Esophagus muscularis mucosa (tissue), 4 donors: Measurements from ENCODE around the gene MOB4. TPM values are rescaled to one million over a fixed set of nuclear protein-coding genes. Genes with fewer than 3 reads are reported as not detected.

Experiments used
- DNase-seq: peaks from one replicate; pipeline ENCODE4 v3.0.0-alpha.2; 2017; ENCODE audit errors: extremely low spot score
- H3K27ac ChIP-seq, 4 donors: fragments of 200-600 bp; sonication (generic); replicated peaks in 1 of 4; 1 replicate in 3 of 4; 2 replicates in 1 of 4; pipeline ENCODE4 v1.5.1; 2016 to 2019; ENCODE audit warnings: mild to moderate bottlenecking in 1 of 4
- H3K27me3 ChIP-seq, 4 donors: fragments of 200-600 bp; sonication (generic); one replicate each; pipeline versions ENCODE4 v1.5.1 to v1.6.0; 2016 to 2019
- H3K36me3 ChIP-seq, 4 donors: fragments of 200-600 bp; sonication (generic); one replicate each; pipeline ENCODE4 v1.5.1; 2016 to 2019
- H3K4me1 ChIP-seq, 4 donors: fragments of 200-600 bp; sonication (generic); one replicate each; pipeline ENCODE4 v1.5.1; 2016 to 2019
- H3K4me3 ChIP-seq, 4 donors: fragments of 200-600 bp; sonication (generic); 1 replicate in 2 of 4; 2 replicates in 2 of 4; pipeline ENCODE4 v1.5.1; 2016 to 2019; ENCODE audit warnings: mild to moderate bottlenecking in 4 of 4, moderate library complexity in 1 of 4
- H3K9me3 ChIP-seq, 4 donors: fragments of 200-600 bp; sonication (generic); 1 replicate in 3 of 4; 2 replicates in 1 of 4; pipeline ENCODE4 v1.5.1; 2016 to 2019
- EP300 ChIP-seq: sonication (generic); formaldehyde crosslinking; IDR thresholded peaks from one replicate; pipeline ENCODE4 v1.6.1; 2017; ENCODE audit warnings: antibody characterized with exemption
- POLR2A ChIP-seq: fragments of 450-650 bp; IDR thresholded peaks from one replicate; pipeline ENCODE4 v1.6.1; 2017; ENCODE audit warnings: antibody characterized with exemption, moderate library complexity, mild to moderate bottlenecking, low read depth
- POLR2AphosphoS5 ChIP-seq, 2 donors: sonication (generic); formaldehyde crosslinking; IDR thresholded peaks; one replicate each; pipeline ENCODE4 v1.6.1; 2017; ENCODE audit warnings: antibody characterized with exemption in 2 of 2
- WGBS: methylation state at CpG from one replicate; pipeline ENCODE4 v1.1.5; 2018; 5-methylcytosine and 5-hydroxymethylcytosine counted together
- intact Hi-C: fragments of 100-400 bp; cut with DNase I; formaldehyde crosslinking; loops from one replicate; pipeline ENCODE4 v1.15.1; 2023
- small RNA-seq, 3 donors: library from RNA; depleted of rRNA; stranded (forward); fragments of <200 nt; gene quantifications; one replicate each; pipeline ENCODE3, GENCODE V24; 2016
- total RNA-seq, 4 donors: library from RNA; depleted of rRNA; stranded (reverse); fragments of >200 nt; gene quantifications; one replicate each; pipeline versions ENCODE4 v1.1.0 to v1.2.1, GENCODE V29; 2016
- TF ChIP-seq, protein P1 (sequence below), 3 experiments: fragments of 200-600 bp in 2 of 3; fragments of 450-650 bp in 1 of 3; sonication (generic) in 2 of 3; IDR thresholded peaks; one replicate each; pipeline ENCODE4 v1.5.1; 2017 to 2019; ENCODE audit warnings: antibody characterized with exemption in 3 of 3, mild to moderate bottlenecking in 2 of 3, moderate library complexity in 1 of 3

Gene MOB4
- total RNA-seq, 4 donors from 2014 or later, result 26.7 to 43.5 (median 39.3) TPM

DNA sequence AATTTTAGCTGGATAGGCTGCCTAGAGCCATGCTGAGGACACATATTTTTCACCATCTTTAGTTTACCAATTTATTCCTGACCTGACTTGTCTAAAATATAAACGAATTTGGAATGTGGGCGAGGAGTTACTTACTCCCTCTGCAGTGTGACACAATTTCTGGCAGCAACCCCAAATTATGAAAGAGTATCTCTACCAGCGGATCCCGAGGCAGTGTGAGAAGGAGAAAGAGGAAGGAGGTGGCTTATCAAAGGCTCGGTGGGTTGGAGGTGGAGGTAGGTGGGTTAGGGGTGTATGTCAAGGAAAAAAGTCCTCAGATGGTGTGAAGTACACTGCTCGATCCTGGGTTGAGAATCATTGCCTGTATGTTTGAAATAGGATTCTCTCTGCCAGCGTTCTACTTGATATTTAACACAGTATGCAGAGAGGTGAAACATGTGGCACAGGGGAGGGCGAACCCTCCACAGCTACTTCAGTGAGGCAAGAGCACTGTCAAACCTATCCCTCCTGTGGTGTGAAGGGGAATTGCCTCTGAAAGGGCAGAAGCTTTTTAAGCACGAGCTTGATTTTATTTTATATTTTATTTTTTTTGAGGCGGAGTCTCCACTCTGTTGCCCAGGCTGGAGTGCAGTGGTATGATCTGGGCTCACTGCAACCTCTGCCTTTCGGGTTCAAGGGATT, 83.6 kb downstream of the MOB4 start:
- Histone ChIP-seq H3K9me3 (no peaks in the 10 kb centered on the region), H3K4me3 (no peak overlapping the region), H3K27ac (no peak overlapping the region), H3K36me3 (no peaks in the 10 kb centered on the region), H3K27me3 (no peaks in the 10 kb centered on the region), H3K4me1 (peaks cover 0 to 9% (median 3%) of the 10 kb centered on the region in 4 donors)
- no peak for TF ChIP-seq POLR2AphosphoS5 (IDR thresholded peaks at IDR 0.05)
- TF ChIP-seq, protein P1, sequence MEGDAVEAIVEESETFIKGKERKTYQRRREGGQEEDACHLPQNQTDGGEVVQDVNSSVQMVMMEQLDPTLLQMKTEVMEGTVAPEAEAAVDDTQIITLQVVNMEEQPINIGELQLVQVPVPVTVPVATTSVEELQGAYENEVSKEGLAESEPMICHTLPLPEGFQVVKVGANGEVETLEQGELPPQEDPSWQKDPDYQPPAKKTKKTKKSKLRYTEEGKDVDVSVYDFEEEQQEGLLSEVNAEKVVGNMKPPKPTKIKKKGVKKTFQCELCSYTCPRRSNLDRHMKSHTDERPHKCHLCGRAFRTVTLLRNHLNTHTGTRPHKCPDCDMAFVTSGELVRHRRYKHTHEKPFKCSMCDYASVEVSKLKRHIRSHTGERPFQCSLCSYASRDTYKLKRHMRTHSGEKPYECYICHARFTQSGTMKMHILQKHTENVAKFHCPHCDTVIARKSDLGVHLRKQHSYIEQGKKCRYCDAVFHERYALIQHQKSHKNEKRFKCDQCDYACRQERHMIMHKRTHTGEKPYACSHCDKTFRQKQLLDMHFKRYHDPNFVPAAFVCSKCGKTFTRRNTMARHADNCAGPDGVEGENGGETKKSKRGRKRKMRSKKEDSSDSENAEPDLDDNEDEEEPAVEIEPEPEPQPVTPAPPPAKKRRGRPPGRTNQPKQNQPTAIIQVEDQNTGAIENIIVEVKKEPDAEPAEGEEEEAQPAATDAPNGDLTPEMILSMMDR (IDR thresholded peaks at IDR 0.05), result peak in 1 of 3 experiments; percentile 45
- 49% methylated on average over 11 of the region's 11 CpGs for WGBS
- no peak for DNase-seq
- intact Hi-C loops, result no loop called here

DNA sequence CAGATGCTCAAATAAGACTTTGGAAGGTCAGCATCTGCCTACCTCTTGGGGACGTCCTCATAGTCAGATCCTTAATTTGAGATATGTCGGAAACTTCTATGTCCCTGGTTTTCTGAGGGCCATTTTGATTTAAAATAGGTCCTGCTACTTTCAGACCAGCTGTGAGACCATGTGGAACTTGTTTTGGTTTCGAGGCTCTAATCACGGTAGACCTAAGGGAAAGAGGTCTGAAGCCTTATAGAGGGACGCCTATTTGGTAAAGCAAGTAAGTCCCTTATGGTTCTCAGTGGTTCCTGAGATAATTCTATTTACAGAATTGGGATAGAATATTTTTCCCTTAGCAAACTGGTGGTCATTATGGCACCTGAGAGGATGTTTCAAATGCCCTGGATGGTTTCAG, 84.4 kb downstream of the MOB4 start:
- H3K4me1 ChIP-seq, result peaks cover 0 to 9% (median 3%) of the 10 kb centered on the region in 4 donors
- intact Hi-C loops, result no loop called here
- 95% methylated on average over 5 of the region's 5 CpGs for WGBS
- H3K4me3 ChIP-seq, result no peak overlapping the region
- DNase-seq, result no peak
- no peaks in the 10 kb centered on the region for H3K9me3 ChIP-seq
- TF ChIP-seq POLR2A, result no peak
- no peak for TF ChIP-seq POLR2AphosphoS5 (IDR thresholded peaks at IDR 0.05)
- no peak for TF ChIP-seq EP300
- TF ChIP-seq, protein P1 (IDR thresholded peaks at IDR 0.05), result no peak
- no peak overlapping the region for H3K27ac ChIP-seq
- H3K27me3 ChIP-seq, result no peaks in the 10 kb centered on the region
- no peaks in the 10 kb centered on the region for H3K36me3 ChIP-seq

DNA sequence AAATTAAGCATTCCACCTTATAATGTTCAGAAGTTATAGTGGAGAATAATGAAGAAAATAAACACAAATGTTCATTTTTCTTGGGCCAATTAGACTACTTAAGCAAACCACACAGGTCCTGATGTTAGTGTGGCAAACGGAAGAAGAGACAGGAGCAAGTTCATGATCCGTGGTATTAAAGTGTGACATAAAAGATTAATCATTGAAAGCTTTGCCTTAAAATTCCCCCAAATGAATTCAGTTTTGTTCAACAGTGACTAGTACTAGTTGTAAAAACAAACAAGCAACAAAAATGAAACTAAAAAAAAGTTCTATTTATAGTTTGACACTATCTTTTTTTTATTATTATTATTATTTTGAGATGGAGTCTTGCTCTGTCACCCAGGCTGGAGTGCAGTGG, 85.9 kb downstream of the MOB4 start:
- Histone ChIP-seq H3K9me3 (no peaks in the 10 kb centered on the region), H3K27ac (no peak overlapping the region), H3K36me3 (no peaks in the 10 kb centered on the region), H3K4me1 (peaks cover 0 to 9% (median 3%) of the 10 kb centered on the region in 4 donors), H3K4me3 (no peak overlapping the region), H3K27me3 (no peaks in the 10 kb centered on the region)
- 77% methylated on average over 2 of the region's 2 CpGs for WGBS
- TF ChIP-seq EP300, result no peak
- TF ChIP-seq POLR2AphosphoS5 (IDR thresholded peaks at IDR 0.05), result no peak
- no peak for TF ChIP-seq POLR2A
- TF ChIP-seq, protein P1 (IDR thresholded peaks at IDR 0.05), result no peak
- intact Hi-C loops, result no loop called here
- DNase-seq, result no peak

Small RNA genes lying within 50 kb of the gene (small RNA-seq; reads per million reads assigned to genes)
- gene AC020550.1, result 0 reads per million in 3 donors

Other genes starting within 250 kb of the MOB4 start
- 10 to 100 TPM; 41.4 to 76.6 (median 48.1) TPM for gene ANKRD44, start 205.3 kb upstream of the MOB4 start, total RNA-seq
- gene SF3B1, start 81.0 kb upstream of the MOB4 start, total RNA-seq, result 100 to 1,000 TPM in 2 of 4 donors, 10 to 100 TPM in 2; 91.5 to 223 (median 130) TPM
- gene COQ10B, start 62.5 kb upstream of the MOB4 start, total RNA-seq, result 10 to 100 TPM; 27.0 to 58.8 (median 43.8) TPM
- gene HSPD1, start 16.2 kb upstream of the MOB4 start, total RNA-seq, result 100 to 1,000 TPM in 3 of 4 donors, 10 to 100 TPM in 1; 84.7 to 142 (median 115) TPM
- gene HSPE1, start 15.7 kb upstream of the MOB4 start, total RNA-seq, result 10 to 100 TPM; 46.7 to 93.4 (median 65.2) TPM
- 1 to 10 TPM; 5.0 to 7.4 (median 6.1) TPM for gene RFTN2, start 159.5 kb downstream of the MOB4 start, total RNA-seq
- 1 to 10 TPM; 3.3 to 9.6 (median 5.1) TPM for gene MARS2, start 189.3 kb downstream of the MOB4 start, total RNA-seq